EL (cell line): ENCODE data around the gene KRTAP10-4.
"Not testable (repeated sequence)": the region's sequence is repeated elsewhere in the genome, so short reads cannot be mapped to it uniquely, and the experiment has no call there.

ENCODE experiments used
- DNase-seq: peaks from one replicate; pipeline ENCODE4 v3.0.0-alpha.2; 2016

The KRTAP10-4 gene

DNA sequence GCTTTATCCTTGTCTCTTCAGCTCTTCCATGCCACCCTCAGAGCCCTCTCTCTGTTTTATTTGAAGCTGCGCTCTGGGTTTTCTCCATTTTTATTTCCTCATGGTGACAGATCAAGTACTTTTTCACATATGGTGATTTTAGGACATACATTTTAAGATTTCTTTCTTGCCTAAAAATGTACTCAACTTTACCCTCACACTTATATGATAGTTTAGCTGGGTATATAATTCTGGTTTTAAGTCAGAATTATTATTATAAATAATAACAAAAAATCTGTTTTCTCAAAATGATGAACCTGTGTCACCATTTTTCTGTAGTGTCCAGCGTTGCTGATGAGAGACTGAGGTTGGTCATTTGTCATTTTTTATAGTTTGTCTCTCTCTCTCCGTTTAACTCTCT lies 7.6 kb downstream of the KRTAP10-4 start:
- DNase-seq: no peak

DNA sequence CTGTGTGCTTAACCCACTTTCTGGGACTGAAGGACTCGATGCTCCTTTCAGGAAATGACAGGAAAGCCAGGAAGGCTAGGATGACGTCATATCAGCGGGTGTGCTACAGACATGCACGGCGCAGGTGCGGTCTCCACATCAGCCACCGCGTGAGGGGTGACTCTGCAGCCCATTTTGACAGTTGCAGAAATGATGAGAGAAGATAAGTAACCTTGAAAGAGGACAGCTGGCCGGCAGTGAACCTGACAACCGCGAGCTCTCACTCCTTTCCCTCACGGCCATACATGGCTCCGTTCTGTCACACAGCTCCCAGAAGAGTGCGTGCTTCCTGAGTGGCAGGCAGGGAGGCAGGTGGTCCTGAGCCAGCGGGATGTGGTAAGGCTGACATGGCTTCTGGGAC lies 8.5 kb downstream of the KRTAP10-4 start:
- DNase-seq: no peak

DNA sequence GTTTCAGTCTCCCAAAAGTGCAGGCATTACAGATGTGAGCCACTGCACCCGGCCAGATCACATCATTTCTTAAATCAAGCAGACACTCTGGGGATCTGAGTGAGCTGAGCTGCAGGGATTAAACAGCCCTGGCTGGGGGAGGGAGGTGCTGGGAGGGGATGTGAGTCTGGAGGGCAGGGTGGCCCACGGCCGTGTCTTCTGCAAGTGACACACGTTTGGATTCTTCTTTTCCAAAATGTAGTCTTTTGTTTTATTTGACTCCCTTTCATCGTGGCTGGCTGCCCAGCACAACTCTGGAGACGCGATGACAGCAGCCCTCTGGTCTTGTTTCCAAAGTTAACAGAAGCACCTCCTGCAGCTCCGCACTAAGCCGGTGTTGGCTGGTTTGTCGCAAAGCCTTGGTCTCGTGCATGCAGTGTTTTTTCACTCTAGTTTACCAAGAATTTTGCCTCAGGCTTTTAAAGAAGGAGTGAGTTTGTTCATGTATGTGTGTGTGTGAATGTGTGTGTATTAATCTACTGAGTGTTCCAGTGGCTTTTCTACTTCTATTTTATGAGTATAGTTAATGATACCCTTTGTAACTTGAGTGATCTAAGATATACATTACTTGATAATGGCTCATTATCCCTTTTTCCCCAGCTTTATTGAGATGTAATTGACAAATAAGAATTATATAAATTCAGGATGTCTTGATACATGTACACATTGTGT lies 9.7 kb downstream of the KRTAP10-4 start:
- DNase-seq: no peak

DNA sequence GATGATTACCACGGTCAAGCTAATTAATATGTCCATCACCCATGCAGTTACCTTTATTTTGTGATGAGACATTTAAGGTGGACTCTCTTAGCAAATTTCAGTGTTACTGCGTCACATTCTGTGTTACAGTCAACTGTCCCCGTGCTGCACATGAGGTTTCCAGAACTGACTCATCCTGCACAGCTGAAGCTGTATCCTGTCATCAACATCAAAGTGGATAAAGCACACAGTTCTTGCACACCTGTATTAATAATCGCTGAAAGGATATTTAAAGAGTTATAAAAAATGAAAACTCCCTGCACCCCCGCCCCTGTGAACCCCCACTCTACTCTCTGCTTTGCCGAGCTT lies 10.2 kb downstream of the KRTAP10-4 start:
- no peak for DNase-seq

DNA sequence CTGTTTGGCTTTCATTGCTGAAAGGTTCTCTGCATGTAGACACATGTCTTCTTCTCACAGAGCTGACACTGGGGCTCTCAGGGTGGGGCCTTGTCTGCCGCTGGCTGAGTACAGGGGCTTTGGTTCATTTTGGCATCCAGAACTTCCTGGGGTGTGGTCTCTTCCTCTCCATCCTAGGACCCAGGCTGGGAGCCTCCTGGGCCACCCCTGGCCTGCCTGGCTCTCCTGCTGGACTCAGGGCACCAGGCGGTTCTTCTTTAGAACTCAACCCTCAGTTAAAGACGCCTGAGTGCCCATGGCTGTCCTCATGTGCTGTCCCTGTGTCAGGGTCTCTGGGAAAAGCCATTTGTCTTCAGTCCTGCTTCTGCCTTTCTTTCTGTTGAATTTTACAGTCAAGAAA lies 12.4 kb downstream of the KRTAP10-4 start:
- no peak for DNase-seq

DNA sequence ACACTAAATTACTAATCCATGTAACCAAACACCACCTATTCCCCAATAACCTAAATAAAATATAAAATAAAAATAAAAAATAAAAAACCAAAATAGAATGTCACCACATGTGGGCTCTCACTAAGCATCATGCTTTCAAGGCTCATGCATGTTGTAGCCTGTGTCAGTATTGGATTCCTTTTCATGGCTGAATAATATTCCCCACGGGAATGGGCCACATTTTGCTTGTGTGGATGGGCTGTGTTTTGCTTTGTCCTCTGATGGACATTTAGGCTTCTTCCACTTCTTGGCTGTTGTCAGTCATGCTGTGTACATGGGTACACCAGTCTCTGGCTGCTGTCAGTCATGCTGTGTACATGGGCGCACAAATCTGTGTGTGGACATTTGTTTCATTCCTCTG lies 15.6 kb downstream of the KRTAP10-4 start:
- no peak for DNase-seq

DNA sequence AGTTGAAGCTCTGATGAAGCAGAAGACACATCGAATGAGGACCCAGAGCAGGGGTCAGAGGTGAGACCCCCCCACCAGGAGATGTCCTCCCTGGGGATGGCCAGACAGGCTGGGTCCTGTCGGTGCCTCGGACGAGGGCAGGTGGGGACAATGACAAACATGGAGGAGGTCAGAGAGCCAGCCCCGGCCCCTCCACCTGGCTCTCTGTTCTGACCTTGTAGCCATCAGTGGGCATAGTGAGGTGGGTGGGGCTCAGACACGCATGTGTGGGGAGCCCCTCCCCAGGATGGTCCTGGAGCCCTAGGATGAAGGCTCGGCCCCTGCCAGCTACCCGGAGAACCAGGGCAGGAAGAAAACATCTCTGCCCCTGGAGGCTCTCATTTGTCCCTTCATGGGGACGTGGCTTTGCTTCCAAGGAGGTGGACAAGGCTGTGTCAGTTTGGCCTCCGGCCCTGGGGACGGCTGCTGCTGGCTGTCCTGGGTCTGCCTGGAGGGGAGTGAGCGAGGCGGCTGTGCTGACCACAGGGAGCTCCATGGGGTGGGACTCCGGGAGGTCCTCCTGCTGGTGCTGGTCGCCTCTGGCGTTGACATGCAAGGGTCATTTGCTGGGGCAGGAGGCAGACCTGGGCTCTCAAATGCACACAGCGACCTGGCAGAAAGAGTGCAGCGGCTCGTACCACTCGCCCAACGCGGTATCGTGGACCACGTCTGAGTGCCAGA lies 16.2 kb downstream of the KRTAP10-4 start:
- no peak for DNase-seq

DNA sequence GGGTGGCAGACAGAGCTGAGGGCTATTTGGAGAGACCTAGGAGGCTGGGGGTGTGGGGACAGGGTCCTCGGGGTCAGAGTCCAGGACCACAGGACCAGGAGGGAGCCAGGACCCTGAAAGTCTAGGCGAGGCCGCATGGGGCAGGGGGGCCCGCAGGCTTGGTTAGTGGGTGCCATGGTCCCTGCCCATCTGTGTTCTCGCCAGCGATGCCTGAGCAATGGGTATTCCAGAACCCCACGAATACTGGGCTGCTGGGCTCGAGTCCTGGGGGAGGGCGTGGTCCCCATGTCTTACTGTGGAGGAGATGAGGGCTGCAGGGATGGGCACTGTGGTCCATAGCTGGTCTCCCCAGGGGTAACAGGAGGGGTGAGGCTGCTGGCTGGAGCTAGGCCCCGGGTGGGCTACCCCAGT lies 16.8 kb downstream of the KRTAP10-4 start:
- no peak for DNase-seq

DNA sequence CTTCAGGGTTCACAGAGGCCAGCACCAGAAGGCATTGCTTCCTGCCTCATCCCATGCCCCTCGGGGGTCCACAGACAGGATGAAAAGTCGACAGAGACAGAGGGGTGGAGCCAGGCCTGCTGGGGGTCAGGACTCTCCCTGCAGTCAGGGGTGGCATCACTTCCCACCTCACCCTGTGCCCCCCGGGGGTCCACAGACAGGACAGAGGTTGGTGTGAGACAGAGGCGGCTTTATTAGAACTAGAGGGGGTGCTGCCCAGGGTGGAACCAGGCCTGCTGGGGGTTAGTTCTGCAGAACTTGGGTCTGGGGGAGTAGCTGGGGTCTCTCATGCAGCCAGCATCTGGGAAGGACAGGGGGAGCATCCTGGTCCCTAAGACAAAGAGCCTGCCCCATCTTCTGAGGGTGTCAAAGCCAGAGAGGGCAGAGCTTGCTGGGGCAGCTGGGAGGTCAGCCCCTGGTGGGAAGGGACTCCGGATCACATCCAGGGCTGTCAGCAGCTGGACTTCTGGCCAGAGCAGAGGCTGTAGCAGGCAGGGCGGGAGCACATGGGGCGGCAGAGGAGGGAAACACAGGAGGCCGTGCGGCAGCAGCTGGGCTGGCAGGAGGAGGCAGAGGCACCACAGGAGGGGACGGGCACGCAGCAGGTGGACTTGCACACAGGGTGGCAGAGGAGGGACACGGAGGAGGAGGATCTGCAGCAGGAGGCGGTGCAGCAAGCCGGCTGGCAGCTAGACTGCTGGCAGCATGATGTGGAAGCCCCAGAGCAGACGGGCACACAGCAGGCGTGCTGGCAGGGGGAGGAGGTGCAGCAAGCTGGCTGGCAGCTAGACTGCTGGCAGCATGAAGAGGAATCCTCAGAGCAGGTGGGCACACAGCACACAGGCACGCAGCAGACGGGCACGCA lies 17.6 kb downstream of the KRTAP10-4 start:
- not testable (repeated sequence) for DNase-seq

DNA sequence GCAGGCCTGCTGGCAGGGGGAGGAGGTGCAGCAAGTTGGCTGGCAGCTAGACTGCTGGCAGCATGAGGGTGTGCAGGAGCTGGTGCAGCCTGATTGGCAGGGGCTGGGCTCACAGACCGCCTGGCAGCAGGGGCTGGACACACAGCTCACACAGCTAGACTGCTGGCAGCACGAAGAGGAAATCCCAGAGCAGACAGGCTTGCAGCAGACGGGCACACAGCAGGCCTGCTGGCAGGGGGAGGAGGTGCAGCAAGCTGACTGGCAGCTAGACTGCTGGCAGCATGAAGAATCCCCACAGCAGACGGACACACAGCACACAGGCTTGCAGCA lies 18.2 kb downstream of the KRTAP10-4 start:
- not testable (repeated sequence) for DNase-seq

DNA sequence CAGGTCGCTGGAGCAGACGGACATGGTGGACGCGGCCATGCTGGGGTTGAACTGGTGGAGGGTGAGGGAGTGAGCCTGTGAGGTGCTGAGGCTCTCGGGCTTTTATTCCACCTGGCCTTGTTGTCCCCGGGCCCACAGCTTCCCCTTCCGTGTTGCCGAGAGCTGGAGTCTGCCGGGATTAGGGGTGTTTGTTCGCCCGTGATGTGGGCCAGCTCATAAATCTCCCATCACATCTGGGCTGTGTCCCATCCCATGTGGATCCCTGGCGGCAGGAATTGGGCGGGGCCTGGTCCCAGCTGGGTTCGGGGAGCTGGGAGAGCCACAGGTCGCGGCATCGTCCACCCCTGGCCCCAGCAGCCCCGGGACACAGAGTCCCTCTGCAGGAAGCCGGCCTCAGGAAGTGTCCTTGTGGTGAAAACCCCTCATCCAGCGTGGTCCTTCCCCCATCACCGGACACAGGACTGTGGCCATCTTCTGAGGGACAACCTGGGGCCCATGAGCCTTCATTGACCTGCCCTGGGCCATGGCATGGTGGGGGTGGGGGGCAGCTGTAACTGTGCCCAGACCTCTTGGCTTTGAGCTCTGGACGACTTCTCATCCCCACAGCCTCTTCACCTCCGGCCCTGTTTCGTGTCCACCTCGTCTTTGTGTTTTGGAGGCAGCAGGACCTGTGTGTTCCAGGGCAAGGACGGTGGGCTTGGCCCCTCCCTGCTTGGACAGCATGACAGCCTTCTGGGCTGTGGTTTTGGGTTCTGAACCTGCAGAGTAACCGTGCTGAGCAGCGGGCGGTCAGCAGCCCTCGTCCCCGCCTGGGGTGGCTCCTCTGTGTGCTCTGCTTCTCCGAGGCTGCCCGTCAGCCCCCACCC lies 19.1 kb downstream of the KRTAP10-4 start, which contains the start of gene KRTAP10-6:
KRTAP10-6 (minus strand) TSS at position 60 of the 866 bp plus-strand sequence; CDS start at position 39, 21 bp downstream.
- DNase-seq: no peak

DNA sequence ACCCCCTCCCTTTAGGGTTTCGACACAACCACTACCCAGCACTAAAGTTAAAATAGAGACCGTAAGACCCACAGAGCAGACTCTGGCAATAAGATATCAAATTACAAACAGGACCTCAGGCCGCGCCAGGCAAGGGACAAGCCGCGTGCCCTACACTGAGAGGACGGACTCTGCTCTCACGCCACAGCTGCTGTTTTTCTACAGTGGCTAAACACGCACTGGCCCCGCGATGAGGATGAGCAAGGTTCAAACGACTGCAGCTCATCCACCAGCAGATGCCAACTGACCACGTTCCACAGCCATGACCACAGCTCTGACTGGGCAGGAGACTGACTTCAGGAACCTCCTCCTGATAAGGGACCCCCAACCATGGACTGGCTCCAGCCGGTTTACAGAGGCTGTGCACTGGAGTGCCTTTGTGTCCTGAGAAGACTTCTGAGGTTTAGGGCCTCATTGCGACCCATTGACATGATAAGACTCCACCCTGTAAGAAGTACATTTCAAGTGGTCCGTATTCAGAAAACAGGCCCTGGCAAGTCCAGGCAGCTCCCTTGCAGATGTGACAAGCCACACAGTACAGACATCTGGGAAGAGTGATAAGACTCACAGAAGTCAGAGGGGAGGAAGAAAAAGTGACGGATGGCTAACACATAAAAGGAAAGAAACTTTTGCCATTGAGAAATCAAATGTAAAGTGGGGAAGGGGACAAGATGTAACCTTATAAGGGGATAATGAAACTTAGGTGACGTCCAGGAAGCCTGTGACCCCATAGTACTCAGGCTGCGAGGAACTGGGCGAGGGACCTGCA lies 20.3 kb downstream of the KRTAP10-4 start:
- DNase-seq: no peak

DNA sequence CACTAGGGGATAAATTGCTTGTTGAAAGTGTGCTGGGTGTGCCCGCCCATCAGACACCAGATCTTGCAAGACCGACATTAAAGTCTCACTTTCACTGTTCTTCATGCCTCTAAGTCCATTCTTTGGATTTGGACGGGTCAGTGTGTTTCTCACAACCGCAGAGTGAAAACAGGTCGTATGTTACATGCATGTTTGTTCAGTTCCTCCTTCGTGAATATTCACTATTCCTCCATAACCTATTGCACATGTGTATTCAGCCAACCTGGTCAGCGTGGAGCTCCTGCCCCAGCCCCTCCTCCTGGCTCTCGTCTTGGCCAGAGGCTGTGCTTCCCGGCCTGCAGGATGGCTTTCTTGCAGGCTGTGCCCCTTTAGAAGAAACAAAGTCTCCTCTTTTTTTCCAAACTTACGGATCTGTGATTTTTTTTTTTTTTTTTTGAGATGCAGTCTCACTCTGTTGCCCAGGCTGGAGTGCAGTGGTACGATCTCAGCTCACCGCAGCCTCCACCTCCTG lies 20.9 kb downstream of the KRTAP10-4 start:
- no peak for DNase-seq

DNA sequence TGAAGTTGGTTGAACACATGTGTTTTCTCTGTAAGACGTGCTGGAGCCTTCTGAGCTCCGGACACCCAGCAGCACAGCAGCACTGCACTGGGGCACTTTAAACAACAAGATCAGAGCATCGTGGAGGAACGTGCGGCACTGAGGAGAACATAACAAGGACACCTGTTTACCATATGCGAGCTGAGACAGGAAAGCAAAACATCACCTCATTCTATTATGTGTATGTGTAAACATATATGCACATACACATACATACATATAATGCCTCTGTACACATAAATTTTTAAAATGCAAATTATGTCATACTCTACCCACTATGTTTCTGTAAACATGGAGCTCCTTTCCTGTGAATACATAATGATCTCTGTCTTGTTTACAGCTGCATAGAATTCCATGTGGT lies 22.0 kb downstream of the KRTAP10-4 start:
- no peak for DNase-seq

DNA sequence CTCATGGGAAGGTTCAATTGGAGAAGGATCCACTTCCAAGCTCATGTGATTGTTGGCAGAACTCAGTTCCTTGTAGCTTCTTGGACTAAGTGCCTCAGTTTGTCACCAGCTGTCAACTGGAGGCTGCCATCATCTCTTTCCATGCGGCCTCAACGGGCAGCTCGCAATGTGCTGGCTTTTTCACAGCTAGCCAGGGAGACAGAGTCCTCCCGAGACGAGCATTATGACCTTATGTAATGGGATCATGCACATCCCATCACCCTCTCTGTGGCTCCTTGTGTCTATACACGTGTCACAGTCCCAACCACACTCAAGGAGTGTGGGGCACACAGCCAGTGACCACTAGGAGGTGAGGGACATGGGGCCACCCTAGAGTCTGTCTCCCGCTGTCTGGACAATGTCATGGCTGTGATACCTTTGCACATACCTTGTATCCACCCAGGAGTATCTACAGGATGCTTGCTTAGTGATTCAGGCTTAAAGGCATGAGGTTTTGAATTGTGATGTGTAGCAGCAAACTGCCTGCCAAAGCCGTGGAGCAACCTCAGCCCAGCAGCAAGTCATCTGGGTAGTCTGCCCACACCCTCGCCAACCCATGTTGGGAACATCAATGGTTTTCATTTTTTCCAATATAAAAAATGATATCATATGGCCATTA lies 22.7 kb downstream of the KRTAP10-4 start:
- no peak for DNase-seq

DNA sequence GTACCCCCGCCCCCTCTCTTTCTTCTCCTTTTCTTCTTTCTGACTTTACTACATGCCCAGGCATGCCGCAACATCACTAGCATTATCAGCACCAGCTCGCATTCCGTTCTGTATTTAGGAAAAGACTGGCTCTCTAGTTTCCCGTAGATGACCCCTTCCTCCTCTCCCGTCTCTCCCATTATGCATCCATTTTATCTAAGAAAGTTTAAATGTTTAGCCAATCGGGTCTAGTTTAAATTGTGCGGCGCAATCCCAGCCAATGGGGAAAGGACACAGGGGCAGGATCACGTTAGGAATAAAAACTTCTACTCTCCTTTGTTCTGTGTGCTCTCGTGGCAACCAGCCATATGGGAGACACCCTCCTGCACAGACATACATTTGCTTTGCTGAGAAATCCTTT lies 24.5 kb downstream of the KRTAP10-4 start:
- no peak for DNase-seq

DNA sequence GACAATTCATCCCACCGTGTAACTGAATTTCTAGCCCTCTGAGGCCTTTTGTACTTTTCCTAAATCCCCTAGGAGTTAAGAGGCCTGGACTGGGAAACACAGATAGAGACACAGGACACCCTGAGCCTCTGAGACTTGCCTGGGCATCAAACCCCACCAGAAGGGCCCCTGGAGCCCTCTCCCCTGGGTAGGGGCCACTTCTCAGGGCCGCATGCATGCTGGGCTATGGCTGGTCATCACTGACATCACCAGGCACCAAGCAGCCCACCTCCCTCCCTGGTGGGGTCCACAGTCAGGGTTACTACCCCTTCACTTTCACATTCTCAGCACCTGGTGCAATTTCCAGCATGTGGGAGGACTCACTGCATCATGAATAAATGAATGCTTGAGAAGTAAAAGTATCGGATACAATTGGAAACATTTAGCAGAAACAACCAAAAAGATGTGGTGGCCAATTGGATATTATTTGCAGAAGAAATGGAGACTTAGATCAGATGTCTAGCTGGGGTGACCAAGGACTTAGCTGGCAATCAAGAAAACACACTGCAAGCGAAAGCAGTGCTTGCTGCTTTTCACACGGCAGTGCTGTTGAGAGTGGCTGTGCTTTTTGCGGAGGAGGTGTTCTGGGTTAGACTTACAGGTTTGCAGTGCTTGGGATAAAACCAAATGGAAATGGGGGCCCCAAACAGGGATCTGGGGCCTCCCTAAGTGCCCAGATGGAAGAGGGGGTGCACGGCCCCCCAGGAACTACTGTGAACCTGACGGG lies 25.9 kb downstream of the KRTAP10-4 start:
- no peak for DNase-seq

DNA sequence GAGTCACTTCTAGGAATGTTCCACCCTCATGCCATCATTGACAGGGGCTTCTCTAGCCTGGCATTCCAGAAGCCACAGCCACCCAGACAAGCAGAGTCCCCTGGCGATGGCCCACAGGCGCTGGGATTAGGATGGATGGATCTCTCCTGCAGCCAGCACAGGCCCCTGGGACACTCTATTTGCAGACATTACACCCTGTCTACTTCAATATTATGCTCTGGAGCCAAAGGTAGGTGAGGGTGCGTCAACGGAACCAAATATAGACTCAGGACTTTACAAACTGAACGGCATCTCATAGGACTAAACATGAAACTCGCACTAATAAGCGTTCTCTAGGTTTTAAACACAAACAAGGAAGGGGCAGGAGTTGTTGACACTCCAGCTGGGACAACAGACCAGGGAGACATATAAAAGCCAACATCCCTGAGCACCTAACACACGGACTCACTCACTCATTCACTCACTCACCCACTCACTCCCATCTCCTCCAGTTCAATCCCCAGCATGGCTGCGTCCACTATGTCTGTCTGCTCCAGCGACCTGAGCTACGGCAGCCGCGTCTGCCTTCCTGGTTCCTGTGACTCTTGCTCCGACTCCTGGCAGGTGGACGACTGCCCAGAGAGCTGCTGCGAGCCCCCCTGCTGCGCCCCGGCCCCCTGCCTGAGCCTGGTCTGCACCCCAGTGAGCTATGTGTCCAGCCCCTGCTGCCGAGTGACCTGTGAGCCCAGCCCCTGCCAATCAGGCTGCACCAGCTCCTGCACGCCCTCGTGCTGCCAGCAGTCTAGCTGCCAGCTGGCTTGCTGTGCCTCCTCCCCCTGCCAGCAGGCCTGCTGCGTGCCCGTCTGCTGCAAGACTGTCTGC lies 26.8 kb downstream of the KRTAP10-4 start, which contains the start of gene KRTAP10-7:
KRTAP10-7 (plus strand) TSS at position 480 of the 861 bp plus-strand sequence; CDS start at position 505, 25 bp downstream.
- not testable (repeated sequence) for DNase-seq

DNA sequence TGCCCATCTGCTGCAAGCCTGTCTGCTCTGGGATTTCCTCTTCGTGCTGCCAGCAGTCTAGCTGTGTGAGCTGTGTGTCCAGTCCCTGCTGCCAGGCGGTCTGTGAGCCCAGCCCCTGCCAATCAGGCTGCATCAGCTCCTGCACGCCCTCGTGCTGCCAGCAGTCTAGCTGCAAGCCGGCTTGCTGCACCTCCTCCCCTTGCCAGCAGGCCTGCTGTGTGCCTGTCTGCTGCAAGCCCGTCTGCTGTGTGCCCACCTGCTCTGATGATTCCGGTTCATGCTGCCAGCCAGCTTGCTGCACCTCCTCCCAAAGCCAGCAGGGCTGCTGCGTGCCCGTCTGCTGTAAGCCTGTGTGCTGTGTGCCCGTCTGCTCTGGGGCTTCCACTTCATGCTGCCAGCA lies 27.6 kb downstream of the KRTAP10-4 start:
- not testable (repeated sequence) for DNase-seq
